ENCODE results near the gene FOLR2. TPM values are rescaled to one million over a fixed set of nuclear protein-coding genes. Genes with fewer than 3 reads are reported as not detected.

FOLR2 gene
- total RNA-seq, 1 donor: not detected

DNA sequence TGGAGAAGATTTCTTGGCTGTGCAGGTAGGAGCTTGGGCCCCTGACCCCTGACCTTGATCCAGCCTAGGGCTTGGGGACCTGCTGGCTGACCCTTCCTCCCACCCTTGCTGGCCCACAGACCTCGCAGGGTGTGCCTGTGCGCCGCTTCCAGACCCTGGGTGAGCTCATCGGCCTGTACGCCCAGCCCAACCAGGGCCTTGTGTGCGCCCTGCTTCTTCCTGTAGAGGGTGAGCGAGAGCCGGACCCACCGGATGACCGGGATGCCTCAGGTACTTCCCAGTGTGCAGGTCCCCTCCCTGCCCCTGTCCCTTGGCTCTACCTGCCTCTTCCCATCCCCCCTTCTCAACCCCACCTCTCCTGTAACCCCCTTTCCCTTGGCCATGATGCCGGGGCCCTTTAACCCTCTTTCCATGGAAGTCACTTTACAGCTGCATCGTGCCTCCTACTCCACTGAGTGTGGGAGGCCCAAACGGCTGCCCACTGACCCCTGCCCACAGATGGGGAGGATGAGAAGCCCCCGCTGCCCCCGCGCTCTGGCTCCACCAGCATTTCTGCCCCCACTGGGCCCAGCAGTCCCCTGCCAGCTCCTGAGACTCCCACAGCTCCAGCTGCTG is 11.7 kb downstream of the FOLR2 start:
- no peak for DNase-seq (ENCODE audit: low read depth)
- TF ChIP-seq, protein P1, sequence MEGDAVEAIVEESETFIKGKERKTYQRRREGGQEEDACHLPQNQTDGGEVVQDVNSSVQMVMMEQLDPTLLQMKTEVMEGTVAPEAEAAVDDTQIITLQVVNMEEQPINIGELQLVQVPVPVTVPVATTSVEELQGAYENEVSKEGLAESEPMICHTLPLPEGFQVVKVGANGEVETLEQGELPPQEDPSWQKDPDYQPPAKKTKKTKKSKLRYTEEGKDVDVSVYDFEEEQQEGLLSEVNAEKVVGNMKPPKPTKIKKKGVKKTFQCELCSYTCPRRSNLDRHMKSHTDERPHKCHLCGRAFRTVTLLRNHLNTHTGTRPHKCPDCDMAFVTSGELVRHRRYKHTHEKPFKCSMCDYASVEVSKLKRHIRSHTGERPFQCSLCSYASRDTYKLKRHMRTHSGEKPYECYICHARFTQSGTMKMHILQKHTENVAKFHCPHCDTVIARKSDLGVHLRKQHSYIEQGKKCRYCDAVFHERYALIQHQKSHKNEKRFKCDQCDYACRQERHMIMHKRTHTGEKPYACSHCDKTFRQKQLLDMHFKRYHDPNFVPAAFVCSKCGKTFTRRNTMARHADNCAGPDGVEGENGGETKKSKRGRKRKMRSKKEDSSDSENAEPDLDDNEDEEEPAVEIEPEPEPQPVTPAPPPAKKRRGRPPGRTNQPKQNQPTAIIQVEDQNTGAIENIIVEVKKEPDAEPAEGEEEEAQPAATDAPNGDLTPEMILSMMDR (IDR thresholded peaks at IDR 0.05; ENCODE audit: insufficient read depth, low read depth, low read length): no peak
- no peak overlapping the region for H3K4me3 ChIP-seq (ENCODE audit: low read depth, low read length)

DNA sequence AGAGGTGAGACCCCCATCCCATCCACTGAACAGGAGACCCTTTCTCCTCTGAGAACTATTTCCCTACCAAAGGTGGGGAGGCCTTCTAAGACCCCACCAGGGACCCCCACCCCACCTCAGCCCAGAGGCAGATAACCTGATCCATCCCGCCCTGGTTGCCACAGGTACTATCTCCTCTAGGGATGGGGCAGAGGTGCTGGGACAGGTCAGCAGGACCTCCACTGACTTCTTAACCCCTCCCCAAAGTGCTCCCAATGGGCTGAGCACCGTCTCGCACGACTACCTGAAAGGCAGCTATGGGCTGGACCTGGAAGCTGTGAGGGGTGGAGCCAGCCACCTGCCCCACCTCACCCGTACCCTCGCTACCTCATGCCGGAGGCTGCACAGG is 12.2 kb downstream of the FOLR2 start:
- no peak overlapping the region for H3K4me3 ChIP-seq (ENCODE audit: low read depth, low read length)
- TF ChIP-seq, protein P1 (IDR thresholded peaks at IDR 0.05; ENCODE audit: insufficient read depth, low read depth, low read length): no peak
- no peak for DNase-seq (ENCODE audit: low read depth)

DNA sequence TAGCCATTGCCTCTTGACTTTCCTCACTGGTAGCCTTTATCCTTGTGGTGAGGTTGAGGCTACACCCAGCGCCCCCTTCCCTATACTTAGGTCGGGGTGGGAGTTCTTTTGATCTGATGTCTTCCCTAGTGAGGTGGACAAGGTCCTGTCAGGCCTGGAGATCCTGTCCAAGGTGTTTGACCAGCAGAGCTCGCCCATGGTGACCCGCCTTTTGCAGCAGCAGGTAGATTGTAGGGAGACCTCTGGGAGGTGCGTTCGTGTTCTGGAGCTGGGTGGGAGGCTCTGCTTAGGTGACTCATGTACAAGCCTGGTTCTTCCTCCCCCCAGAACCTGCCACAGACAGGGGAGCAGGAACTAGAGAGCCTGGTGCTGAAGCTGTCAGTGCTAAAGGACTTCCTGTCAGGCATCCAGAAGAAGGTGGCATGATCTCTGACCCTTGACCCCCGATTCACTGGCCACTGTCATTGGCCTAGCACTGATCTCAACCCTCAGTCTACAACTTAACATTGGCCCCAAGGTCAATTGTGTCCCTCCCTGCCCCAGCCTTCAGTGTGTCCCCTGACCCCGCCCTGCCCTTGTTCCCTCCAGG is 12.8 kb downstream of the FOLR2 start:
- TF ChIP-seq, protein P1 (IDR thresholded peaks at IDR 0.05; ENCODE audit: insufficient read depth, low read depth, low read length): no peak
- H3K4me3 ChIP-seq (ENCODE audit: low read depth, low read length): no peak overlapping the region
- DNase-seq (ENCODE audit: low read depth): no peak

DNA sequence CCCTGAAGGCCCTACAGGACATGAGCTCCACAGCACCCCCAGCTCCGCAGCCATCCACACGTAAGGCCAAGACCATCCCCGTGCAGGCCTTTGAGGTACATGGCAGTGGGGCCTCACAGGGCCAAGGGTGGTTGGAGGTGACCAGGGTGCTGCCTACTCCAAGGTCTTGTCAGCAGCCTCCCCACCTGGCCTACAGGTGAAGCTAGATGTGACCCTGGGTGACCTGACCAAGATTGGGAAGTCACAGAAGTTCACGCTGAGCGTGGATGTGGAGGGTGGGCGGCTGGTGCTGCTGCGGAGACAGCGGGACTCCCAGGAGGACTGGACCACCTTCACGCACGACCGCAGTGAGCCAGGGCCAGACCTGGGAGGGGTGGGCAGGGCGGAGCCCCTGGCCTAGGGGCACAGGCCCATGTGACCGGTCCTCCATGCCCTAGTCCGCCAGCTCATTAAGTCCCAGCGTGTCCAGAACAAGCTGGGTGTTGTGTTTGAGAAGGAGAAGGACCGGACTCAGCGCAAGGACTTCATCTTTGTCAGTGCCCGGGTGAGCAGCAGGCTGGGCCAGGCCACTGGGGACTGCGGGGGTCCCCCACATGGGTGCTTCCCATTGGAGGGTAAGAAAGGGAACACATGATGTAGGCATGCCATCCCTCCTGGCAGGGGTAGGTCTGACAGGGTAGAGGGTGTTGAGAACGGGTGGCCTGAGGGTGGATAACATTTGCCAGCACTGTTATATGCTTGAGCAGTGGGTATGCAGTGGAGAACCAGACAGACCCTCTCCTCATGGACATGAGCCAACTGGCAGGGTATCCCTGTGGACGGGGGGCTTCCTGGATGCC is 13.6 kb downstream of the FOLR2 start:
- H3K4me3 ChIP-seq (ENCODE audit: low read depth, low read length): no peak overlapping the region
- TF ChIP-seq, protein P1 (IDR thresholded peaks at IDR 0.05; ENCODE audit: insufficient read depth, low read depth, low read length): no peak
- no peak for DNase-seq (ENCODE audit: low read depth)

DNA sequence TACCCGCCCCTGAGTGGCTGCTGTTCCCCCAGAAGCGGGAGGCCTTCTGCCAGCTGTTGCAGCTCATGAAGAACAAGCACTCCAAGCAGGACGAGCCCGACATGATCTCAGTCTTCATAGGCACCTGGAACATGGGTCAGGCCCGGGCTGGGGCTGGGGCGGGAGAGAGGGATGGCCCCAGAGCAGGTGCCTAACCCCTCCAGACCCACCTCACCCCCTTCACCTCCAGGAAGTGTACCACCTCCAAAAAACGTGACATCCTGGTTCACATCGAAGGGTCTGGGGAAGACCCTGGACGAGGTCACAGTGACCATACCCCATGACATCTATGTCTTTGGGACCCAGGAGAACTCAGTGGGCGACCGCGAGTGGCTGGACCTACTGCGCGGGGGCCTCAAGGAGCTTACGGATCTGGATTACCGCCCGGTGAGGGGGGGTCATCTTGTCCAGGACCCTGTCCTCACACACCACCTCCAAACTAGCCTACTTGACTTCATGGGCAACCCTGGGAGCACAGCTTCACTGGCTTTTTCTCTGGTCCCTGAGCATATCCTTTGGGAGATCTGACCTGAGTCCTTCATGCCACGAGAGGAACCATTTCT is 14.3 kb downstream of the FOLR2 start:
- TF ChIP-seq, protein P1 (IDR thresholded peaks at IDR 0.05; ENCODE audit: insufficient read depth, low read depth, low read length): no peak
- no peak overlapping the region for H3K4me3 ChIP-seq (ENCODE audit: low read depth, low read length)
- no peak for DNase-seq (ENCODE audit: low read depth)

DNA sequence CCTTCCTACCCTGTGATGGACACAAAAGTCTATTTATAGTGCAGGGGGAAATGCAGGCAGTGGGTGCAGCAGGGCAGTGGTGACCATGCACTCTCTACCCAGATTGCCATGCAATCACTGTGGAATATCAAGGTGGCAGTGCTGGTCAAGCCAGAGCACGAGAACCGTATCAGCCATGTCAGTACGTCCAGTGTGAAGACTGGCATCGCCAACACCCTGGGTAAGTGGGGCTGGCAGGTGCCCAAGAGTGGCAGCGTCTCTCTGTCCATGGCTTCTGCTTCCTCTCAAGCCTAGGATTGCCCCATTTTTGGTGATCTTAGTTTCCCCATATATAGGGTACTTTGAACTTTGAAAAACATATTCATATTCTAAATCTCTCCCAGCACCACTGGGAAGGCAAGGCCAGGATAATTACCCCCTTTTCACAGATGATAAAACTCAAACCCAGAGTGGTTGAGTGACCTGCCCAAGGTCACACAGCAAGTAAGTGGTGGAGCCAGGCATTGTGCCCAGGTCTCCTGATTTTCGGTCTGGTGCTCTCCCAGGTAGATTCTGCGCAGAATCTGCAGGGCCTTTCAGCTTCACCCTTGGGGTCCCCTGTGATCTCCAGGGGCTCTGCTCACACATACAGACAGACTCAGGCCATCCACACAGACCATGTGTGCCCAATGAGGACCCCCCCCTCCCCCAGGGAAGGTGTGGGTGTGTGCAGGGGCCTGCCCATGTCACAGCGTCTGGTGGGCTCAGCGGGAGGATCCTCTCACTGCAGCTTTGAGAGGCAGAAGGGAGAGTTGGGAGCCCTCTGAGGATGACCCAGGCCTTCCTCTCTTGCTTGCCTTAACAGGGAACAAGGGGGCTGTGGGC is 15.0 kb downstream of the FOLR2 start:
- no peak for DNase-seq (ENCODE audit: low read depth)
- H3K4me3 ChIP-seq (ENCODE audit: low read depth, low read length): no peak overlapping the region
- TF ChIP-seq, protein P1 (IDR thresholded peaks at IDR 0.05; ENCODE audit: insufficient read depth, low read depth, low read length): no peak
